ENCODE data around the gene GZMM.

Gene GZMM

DNA sequence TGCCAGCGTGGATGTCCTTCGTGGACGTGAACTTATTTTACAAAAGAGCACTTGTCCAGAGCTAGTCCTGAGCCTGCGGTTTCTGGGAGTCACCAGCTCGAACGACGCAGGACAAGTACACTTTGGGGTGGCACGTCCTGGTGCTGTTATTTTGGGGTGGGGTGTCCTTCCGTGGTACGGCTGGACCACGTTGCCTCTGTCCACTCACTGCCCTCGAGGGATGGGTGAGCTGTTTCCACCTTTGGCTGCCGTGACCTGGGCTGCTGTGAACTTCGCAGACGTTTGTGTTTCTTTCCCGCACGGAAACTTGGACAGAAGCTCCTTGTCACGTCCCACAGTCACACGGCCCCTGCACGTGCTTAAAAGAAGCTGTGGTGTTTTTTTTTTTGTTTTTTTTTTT, 11.0 kb downstream of the GZMM start:
- in situ Hi-C loops (cut with HindIII; ENCODE audit: low pct_ligation_motif_present, low pct_unique_long_range_greater_than_20kb, low sequenced_read_pairs) = no loop called here
- DNase-seq = no peak

DNA sequence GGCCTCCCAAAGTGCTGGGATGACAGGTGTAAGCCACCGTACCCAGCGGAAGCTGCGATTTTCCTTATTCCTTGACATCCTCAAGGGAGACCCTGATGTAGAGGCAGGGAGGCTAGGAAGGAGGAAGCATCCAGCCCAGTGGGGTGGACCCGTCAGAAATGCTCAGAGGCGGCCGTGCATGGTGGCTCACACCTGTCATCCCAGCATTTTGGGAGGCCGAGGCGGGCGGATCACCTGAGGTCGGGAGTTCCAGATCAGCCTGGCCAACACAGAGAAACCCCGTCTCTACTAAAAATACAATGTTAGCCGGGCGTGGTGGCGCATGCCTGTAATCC, 11.6 kb downstream of the GZMM start:
- in situ Hi-C loops (cut with HindIII; ENCODE audit: low pct_ligation_motif_present, low pct_unique_long_range_greater_than_20kb, low sequenced_read_pairs) = no loop called here
- no peak for DNase-seq

DNA sequence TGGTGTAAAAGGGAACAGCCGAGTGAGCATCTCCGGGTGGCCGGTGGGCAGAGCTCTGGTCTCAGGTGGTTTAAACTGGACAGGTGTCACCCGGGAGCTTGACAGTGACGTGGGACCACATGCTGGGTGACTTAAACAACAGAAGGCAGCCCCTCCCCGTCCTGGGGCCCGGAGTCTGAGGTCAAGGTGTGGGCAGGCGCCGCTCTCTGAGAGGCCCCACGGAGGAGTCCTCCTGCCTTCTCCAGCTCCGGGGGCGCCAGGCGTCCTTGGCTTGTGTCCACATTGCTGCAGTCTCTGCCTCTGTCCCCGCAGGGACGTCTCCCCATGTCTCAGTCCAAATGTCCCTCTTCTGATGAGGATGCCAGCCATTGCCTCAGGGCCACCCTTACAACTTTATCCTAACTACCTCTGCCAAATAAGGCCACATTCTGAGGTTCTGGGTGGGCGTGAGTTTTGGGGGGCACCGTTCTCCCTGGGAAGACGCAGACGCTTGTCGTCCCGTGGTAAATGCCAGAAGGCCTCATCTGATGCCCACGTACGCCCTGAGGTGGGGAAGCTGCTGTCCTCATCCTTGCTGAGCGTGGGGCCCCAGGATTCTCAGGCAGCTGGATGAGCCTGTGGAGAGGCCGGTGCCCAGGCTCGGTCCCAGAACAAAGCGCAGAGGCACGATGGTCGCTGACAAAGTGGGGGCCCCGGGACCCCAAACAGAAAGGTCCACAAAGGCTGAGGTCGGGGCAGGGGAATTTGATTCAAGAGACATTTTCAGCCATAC, 12.9 kb downstream of the GZMM start:
- no peak for DNase-seq
- in situ Hi-C loops (cut with HindIII; ENCODE audit: low pct_ligation_motif_present, low pct_unique_long_range_greater_than_20kb, low sequenced_read_pairs) = no loop called here

GRCh38 chr19:558770-559439, 15.1 kb downstream of the GZMM start:
- in situ Hi-C loops (cut with HindIII; ENCODE audit: low pct_ligation_motif_present, low pct_unique_long_range_greater_than_20kb, low sequenced_read_pairs) = no loop called here
- DNase-seq = no peak

DNA sequence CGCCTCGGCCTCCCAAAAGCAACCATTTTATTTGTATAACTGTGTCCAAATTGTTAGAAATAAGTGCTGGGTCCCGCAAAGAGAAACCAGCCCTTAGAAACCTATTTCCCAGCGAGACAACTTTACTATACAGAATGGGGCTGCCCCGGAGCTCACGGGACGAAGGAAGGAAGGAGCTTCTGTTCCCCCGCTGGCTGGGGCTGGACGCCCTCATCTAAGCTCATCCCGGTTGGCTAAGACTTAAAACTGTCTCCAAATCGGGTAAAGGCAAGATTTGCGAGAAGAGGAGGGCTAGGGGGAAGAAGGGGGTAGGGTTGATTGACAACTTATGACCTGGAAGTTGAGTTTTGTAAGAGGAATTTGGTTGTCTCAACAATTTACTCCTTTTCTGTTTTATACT, 16.3 kb downstream of the GZMM start:
- DNase-seq = no peak
- in situ Hi-C loops (cut with HindIII; ENCODE audit: low pct_ligation_motif_present, low pct_unique_long_range_greater_than_20kb, low sequenced_read_pairs) = no loop called here

GRCh38 chr19:566403-566802, 22.6 kb downstream of the GZMM start:
- DNase-seq = no peak
- in situ Hi-C loops (cut with HindIII; ENCODE audit: low pct_ligation_motif_present, low pct_unique_long_range_greater_than_20kb, low sequenced_read_pairs) = no loop called here

- no peak for DNase-seq
Measured at GRCh38 chr19:566844-567243, 23.0 kb downstream of the GZMM start.

GRCh38 chr19:567296-567900, 23.5 kb downstream of the GZMM start:
- no peak for DNase-seq
- in situ Hi-C loops (cut with HindIII; ENCODE audit: low pct_ligation_motif_present, low pct_unique_long_range_greater_than_20kb, low sequenced_read_pairs) = no loop called here

More at GRCh38 chr19:566844-567243, 23.0 kb downstream of the GZMM start:
- in situ Hi-C loops (cut with HindIII; ENCODE audit: low pct_ligation_motif_present, low pct_unique_long_range_greater_than_20kb, low sequenced_read_pairs) = no loop called here

- in situ Hi-C loops (cut with HindIII; ENCODE audit: low pct_ligation_motif_present, low pct_unique_long_range_greater_than_20kb, low sequenced_read_pairs) = no loop called here
- DNase-seq = no peak
Measured at GRCh38 chr19:570251-570686, 26.4 kb downstream of the GZMM start.

DNA sequence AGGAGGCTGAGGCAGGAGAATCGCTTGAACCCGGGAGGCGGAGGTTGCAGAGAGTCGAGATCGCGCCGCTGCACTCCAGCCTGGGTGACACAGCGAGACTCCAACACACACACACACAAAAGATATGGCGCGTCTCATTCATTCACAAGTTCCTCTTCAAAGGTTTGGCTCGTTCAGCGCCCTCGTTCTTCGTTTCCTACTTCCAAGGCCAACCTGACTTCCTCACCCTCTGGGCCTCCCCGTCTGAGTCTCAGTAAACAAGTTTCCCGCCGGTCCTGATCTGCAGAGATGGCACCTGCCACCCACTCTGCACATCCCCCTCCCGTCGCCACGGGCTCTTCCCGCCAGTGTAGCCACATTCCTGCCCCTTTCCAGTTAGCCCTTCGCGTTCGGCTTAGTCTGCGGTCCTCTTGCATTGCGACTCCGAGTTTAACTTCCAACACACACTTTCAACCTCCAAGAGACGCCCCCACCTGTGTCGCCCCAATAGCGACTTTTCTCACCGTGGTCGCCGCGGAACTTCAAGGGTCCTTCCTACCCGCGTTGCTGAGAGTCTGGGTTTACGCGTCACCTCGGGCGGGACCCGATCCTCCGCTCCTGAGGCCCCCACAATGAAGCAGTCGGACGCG, 27.2 kb downstream of the GZMM start:
- DNase-seq = peak; percentile 45
- in situ Hi-C loops (cut with HindIII; ENCODE audit: low pct_ligation_motif_present, low pct_unique_long_range_greater_than_20kb, low sequenced_read_pairs) = no loop called here

DNA sequence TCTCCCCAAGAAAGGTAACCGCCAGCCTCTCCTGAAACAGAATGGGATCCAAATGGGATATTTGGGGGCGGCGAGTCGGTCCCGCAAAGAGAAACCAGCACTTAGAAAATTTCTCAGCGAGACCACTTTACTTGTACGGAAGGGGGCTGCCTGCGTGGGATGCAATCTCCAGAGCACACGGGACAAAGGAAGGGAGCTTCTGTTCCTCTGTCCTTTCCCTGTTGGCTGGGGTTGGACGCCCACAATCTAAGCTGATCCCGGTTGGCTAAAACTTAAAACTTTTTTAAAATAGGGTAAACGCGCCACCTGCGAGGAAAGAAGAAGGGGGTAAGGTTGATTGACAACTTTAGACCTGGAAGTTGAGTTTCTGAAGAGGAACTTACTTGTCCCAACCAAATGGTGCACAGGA, 27.7 kb downstream of the GZMM start:
- in situ Hi-C loops (cut with HindIII; ENCODE audit: low pct_ligation_motif_present, low pct_unique_long_range_greater_than_20kb, low sequenced_read_pairs) = no loop called here

DNA sequence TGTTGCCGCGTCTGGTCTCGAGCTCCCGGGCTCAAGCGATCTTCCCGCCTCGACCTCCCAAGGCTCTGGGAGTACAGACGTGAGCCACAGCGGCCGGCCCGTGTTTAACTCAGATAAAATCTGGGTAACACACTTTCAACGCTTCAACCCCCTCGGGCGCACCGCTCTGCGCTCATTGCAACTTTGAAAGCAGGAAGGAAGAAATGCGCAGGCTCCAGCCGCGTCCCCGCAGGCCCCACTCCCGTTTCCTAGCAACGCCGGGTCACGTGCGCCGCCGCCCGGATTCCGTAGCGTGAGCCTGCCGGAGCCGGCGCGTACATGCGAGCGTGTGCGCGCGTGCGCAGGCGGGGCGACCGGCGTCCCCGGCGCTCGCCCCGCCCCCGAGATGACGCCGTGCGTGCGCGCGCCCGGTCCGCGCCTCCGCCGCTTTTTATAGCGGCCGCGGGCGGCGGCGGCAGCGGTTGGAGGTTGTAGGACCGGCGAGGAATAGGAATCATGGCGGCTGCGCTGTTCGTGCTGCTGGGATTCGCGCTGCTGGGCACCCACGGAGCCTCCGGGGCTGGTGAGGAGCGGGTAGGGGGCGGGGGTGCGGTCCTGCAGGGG, 28.4 kb downstream of the GZMM start, which contains the start of gene BSG:
Gene BSG, plus strand, starts transcription at position 457 of the 603 bp plus-strand sequence. Its CDS starts 39 bp downstream, at position 496.
- peak; percentile 96 for DNase-seq
- in situ Hi-C loops (cut with HindIII; ENCODE audit: low pct_ligation_motif_present, low pct_unique_long_range_greater_than_20kb, low sequenced_read_pairs) = no loop called here

More for the DNA sequence above, 27.7 kb downstream of the GZMM start:
- DNase-seq = peak; percentile 62

GRCh38 chr19:572743-573518, 29.1 kb downstream of the GZMM start:
- in situ Hi-C loops (cut with HindIII; ENCODE audit: low pct_ligation_motif_present, low pct_unique_long_range_greater_than_20kb, low sequenced_read_pairs) = no loop called here
- peak; percentile 59 for DNase-seq

DNA sequence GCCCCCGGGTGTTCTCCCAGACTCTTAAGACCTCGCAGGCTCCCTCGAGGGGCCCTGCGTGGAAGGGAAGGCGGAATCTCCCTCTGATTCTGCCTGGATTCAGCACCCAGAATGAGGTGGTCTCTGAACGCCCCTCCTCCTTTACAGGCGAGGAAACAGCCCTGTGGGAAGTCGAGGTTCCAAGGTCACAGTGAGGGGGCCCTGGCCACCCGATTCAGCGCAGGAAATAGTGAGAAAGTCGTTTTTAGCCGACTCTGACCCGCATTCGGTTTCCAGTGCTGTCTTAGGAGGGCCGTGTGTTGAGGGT, 29.6 kb downstream of the GZMM start:
- in situ Hi-C loops (cut with HindIII; ENCODE audit: low pct_ligation_motif_present, low pct_unique_long_range_greater_than_20kb, low sequenced_read_pairs) = no loop called here
- DNase-seq = no peak

DNA sequence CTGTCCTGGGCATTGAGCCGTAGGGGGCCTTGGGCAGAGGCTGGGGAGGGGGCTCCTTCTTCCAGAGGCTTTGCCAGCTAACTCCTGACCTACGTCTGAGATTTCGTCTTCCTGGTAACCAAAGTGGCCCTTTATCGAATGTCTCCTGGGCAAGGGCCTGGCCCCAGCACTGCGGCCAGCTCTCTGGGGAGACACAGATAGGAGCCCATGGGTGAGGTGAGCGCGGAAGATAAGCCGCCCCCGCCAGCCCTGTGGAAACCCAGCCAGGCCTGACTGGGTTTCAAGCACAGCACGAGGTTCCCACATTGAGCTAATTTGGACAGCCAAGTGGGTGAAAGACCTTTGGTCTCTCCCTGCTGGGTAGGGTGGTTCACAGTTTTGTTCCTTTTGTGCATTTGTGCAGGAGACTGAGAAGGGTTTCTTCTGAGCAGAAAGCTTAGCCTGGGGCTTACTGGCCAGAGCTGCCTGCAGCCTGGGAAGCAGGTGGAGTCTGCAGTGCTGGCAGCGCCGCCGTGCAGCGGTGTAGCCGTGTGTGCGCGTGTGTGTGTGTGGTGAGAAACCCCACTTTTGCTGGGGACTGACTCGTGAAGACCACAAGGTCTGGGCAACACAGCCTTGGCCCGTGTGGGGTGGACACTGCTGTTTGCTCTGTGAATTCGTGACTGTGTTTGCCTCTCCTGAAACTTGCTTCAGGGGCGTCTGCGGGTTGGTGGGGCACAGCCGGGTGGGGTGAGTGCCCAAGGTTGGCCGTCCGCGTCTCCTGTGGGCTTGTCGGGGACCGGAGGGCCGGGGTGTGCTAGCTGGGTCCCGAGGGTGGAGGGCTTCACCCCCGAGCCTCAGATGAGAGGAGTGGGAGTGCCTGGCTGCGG, 31.0 kb downstream of the GZMM start:
- no peak for DNase-seq
- in situ Hi-C loops (cut with HindIII; ENCODE audit: low pct_ligation_motif_present, low pct_unique_long_range_greater_than_20kb, low sequenced_read_pairs) = no loop called here

DNA sequence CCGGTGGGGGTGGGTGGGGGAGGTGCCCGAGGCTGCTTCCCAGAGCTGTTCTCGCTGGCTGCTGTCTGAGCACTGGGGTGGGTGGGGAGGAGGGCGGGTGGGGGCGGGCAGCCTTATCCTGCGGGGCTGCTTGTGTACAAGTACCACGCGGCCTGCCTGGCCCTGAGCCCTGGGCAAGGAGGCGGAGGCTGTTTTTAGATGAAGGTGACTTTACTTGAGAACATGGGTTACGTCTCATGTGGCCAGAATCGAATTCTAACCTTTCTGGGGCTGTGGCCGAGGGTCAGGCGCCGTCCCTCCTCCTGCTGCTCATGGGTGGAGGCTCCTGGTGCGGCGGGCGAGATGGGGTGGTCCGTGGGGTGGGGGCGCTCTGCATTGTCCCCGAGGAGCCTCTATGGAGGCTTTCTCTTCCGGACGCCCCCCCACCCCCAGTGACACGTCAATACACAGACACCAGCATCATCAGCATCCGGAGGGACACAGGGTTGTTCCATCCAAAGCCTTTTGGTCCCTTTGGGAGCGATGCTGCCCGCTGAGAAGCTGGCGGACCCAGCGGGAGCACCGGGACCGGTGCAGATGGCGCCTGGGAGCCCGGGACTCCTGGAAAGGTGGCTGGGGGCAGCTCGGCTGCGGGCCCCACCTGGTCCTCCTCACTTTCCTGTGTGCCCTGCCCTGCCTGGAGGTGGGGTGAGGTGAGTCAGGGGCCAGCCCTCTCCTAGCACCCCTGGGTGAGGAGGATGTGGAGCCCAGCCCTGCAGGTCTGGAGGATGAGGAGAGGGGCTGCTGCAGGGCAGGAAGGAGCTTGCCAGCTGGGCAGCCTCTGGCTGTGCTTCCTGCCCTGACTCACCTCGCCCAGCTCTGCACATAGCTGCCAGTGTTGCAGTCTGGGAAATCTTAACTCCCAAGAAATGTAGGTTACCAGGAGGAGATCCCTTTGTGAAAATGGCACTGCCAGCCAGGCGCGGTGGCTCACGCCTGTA, 32.0 kb downstream of the GZMM start:
- in situ Hi-C loops (cut with HindIII; ENCODE audit: low pct_ligation_motif_present, low pct_unique_long_range_greater_than_20kb, low sequenced_read_pairs) = no loop called here
- DNase-seq = peak; percentile 27
